ENCODE data around the gene CAPZB. TPM values are rescaled to one million over a fixed set of nuclear protein-coding genes. Genes with fewer than 3 reads are reported as not detected.

The CAPZB gene
- total and polyA plus RNA-seq, 11 donors, result 77.8 to 348 (median 237) TPM

- ATAC-seq, result peak in 1 of 4 donors; percentile 12
- DNase-seq, result peak in 1 of 5 donors; percentile 38
- H3K27ac ChIP-seq, result no peak overlapping the region
- no peaks in the 10 kb centered on the region for H3K9me3 ChIP-seq
- intact Hi-C loops (cut with DNase I), result no loop called here
- WGBS, 4 donors, result 61 to 70% (median 63%) methylated on average over 11 of the region's 11 CpGs
- peaks cover 0 to 29% (median 10%) of the 10 kb centered on the region in 12 donors for H3K4me1 ChIP-seq
- no peak overlapping the region for H3K4me3 ChIP-seq
- H3K27me3 ChIP-seq, result no peaks in the 10 kb centered on the region
- peaks cover 0 to 71% (median 25%) of the 10 kb centered on the region in 9 donors for H3K36me3 ChIP-seq
- TF ChIP-seq CTCF (IDR thresholded peaks at IDR 0.05), result no peak
- TF ChIP-seq POLR2A (IDR thresholded peaks at IDR 0.05), result no peak
These were observed 124.9 kb downstream of the CAPZB start for GRCh38 chr1:19360432-19360831.

GRCh38 chr1:19360016-19360415 is 125.3 kb downstream of the CAPZB start:
- no peaks in the 10 kb centered on the region for H3K9me3 ChIP-seq
- no peak overlapping the region for H3K27ac ChIP-seq
- intact Hi-C loops (cut with DNase I), result no loop called here
- H3K4me1 ChIP-seq, result peaks cover 0 to 29% (median 10%) of the 10 kb centered on the region in 12 donors
- H3K36me3 ChIP-seq, result peaks cover 0 to 71% (median 29%) of the 10 kb centered on the region in 9 donors
- TF ChIP-seq CTCF (IDR thresholded peaks at IDR 0.05) (no peak), POLR2A (IDR thresholded peaks at IDR 0.05) (no peak)
- H3K27me3 ChIP-seq, result no peaks in the 10 kb centered on the region
- no peak overlapping the region for H3K4me3 ChIP-seq
- 56 to 68% (median 62%) methylated on average over 6 of the region's 6 CpGs for WGBS, 4 donors
- DNase-seq (no peak), ATAC-seq (no peak)

GRCh38 chr1:19359357-19359756 is 126.0 kb downstream of the CAPZB start:
- DNase-seq, result no peak
- no peak for TF ChIP-seq POLR2A (IDR thresholded peaks at IDR 0.05)
- no peak overlapping the region for H3K27ac ChIP-seq
- WGBS, 4 donors, result 87 to 90% (median 90%) methylated on average over 11 of the region's 11 CpGs
- peaks cover 0 to 71% (median 33%) of the 10 kb centered on the region in 9 donors for H3K36me3 ChIP-seq
- H3K4me1 ChIP-seq, result peaks cover 0 to 29% (median 11%) of the 10 kb centered on the region in 12 donors
- no peak overlapping the region for H3K4me3 ChIP-seq
- H3K27me3 ChIP-seq, result no peaks in the 10 kb centered on the region
- H3K9me3 ChIP-seq, result no peaks in the 10 kb centered on the region
- intact Hi-C loops (cut with DNase I), result no loop called here
- no peak for ATAC-seq

- DNase-seq (no peak), ATAC-seq (no peak)
- H3K36me3 ChIP-seq, result peaks cover 0 to 72% (median 39%) of the 10 kb centered on the region in 9 donors
- 89 to 92% (median 92%) methylated on average over 7 to 8 of the region's 8 CpGs for WGBS, 4 donors
- H3K4me3 ChIP-seq, result no peak overlapping the region
- H3K27ac ChIP-seq, result no peak overlapping the region
- TF ChIP-seq CTCF (IDR thresholded peaks at IDR 0.05) (no peak), POLR2A (IDR thresholded peaks at IDR 0.05) (no peak)
- H3K4me1 ChIP-seq, result peaks cover 0 to 25% (median 10%) of the 10 kb centered on the region in 12 donors
- no peaks in the 10 kb centered on the region for H3K27me3 ChIP-seq
- H3K9me3 ChIP-seq, result no peaks in the 10 kb centered on the region
- intact Hi-C loops (cut with DNase I), result no loop called here
These were observed 126.6 kb downstream of the CAPZB start for GRCh38 chr1:19358710-19359109.
